HL-60/S4 treated with retinoic acid at 250 ng/mL for 4 days and 3 days (cell line): ENCODE measurements around the gene SMIM45.

Experiments used
- in situ Hi-C: fragments of 300-500 bp; cut with MboI; formaldehyde crosslinking; loops from 2 replicates; pipeline ENCODE4 v1.7.0; 2022; ENCODE audit warnings: low sequenced_read_pairs

Gene SMIM45

DNA sequence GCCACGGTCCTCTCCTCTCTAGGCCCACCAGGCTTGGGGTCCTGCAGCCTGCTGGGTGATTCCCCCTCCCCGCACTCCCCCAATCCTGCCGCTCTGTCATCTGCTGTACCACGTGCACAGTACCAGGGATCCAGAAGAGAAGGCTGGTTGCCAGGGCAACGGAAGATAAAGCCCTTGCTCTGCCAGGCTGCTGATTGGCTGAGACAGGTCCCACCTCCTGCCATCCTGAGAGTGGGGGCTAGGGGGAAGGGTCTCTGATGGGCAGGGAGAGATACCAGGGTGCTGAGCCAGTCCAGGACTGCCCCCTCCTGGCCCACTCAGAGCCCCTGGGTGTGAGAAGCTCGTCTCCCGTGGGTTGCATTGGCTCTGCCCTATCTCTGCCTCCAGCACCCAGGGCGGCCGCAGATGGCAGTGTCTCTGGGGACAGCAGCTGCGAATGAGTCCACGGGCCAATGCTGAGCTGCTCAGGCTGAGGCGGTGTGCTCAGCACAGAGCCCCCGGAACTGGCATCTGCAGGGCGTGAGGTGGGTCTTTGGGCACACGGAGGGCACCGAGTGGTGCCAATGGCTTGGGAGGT lies at the start of gene SMIM45:
SMIM45 (plus strand) TSS at position 253 of the 577 bp plus-strand sequence.
- in situ Hi-C loops = no loop called here

DNA sequence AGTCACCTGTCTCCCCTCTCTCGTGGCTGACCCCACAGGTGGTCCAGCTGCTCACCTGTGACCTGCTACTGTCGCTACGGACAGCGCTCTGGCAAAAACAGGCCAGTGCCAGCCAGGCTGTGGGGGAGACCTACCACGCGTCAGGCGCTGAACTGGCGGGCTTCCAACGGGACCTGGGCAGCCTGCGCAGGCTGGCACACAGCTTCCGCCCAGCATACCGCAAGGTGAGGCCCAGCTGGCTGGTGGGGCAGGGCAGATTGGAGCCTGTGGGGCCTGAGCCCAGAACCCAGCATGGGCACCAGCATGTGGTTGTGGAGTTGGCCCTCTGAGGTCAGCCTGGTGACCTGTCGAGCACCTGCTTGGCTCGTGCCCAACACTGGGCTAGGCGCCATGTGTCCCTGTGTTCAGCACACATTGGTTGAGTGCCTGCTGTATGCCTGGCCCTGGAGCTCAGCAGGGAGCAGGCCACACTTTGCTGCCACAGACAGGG lies 49.0 kb upstream of the SMIM45 start:
- in situ Hi-C loops = no loop called here

DNA sequence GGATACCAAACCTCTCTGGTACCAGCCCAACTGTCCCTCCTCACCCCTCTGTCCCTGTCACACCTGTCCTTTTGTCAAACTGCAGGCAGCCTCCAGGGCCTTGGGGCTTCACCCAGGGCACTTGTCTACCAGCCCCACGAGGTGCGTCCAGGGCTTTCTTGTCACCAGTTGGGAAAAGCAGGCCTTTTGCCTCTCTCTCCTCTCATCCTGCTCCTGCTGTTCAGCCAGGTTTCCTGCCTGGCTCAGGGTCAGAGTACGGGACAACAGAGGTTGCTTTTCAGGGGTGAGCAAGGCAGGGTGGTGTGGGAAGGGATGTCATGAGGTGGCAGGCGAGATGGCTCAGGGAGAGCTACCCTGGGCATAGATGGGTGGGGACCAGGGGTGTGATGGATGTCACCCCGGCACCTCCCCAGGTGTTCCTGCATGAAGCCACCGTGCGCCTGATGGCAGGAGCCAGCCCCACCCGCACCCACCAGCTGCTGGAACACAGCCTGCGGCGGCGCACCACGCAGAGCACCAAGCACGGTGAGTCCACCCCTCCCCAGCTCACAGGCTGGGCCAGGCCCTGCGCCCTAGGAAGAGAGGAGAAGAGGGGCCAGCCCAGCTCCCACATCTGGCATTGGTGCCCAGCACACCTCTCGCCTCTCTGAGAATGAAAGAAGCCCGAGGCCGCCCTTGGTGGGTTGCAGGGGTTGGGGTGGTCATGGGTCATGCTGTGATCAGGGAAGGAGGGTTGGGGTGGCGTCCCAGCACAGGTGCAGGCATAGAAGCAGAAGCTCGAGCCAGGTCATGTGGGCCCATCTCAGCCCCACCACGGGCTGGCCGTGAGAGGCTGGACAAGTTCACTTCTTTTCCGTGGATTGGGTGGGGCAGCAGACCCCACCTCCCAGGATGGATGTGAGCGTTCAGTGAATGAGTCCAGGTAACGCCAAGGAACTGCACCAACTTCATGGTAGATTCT lies 47.2 kb upstream of the SMIM45 start:
- in situ Hi-C loops = no loop called here

DNA sequence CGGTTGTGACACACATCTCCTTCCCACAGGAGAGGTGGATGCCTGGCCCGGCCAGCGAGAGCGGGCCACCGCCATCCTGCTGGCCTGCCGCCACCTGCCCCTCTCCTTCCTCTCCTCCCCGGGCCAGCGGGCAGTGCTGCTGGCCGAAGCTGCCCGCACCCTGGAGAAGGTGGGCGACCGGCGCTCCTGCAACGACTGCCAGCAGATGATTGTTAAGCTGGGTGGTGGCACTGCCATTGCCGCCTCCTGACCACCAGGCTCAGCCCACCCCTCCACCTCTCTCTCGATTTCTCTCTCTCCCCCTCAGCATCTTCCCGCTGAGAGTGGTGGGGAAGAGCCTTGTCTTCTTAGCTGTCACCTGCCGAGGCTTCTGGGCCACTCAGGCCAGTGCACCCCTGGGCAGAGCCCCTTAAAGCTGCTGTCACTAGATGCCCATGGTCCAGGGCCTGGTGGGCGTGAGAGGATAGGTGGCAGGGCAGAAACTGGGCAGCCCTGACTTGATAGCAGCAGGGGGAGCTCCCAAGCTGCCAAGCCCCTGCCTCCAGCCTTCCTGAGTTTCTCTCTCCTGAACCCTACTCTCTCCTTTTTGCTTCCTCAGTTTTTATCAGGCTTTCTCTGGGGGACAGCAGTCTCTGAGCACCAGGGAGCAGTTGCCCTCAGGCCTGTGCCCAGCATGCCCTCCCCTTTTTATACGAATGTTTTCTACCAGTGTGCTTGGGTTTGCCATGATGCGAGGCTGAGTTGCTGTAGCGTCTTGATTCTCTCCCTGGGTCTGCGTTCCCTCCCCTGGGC lies 46.3 kb upstream of the SMIM45 start:
- in situ Hi-C loops = no loop called here

DNA sequence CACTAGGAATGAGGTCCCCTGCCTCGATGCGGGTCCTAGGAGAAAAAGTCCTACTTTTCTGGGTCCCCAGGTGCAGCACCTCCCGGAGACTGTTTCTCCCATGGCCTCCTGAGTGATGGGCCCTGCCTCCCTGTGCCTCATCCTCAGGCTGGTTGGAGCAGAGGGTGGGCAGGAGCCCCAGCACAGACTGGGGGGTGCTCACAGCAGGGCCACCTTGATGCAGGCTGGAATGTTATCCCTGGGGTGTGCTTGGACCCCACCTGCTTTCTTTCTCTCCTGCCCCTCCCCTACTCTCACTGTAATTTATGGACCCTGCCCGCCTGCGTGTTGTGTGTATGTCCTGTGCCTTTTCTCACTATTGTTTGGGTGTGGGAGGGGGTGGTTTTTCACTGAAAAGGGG lies 45.1 kb upstream of the SMIM45 start:
- in situ Hi-C loops = no loop called here

DNA sequence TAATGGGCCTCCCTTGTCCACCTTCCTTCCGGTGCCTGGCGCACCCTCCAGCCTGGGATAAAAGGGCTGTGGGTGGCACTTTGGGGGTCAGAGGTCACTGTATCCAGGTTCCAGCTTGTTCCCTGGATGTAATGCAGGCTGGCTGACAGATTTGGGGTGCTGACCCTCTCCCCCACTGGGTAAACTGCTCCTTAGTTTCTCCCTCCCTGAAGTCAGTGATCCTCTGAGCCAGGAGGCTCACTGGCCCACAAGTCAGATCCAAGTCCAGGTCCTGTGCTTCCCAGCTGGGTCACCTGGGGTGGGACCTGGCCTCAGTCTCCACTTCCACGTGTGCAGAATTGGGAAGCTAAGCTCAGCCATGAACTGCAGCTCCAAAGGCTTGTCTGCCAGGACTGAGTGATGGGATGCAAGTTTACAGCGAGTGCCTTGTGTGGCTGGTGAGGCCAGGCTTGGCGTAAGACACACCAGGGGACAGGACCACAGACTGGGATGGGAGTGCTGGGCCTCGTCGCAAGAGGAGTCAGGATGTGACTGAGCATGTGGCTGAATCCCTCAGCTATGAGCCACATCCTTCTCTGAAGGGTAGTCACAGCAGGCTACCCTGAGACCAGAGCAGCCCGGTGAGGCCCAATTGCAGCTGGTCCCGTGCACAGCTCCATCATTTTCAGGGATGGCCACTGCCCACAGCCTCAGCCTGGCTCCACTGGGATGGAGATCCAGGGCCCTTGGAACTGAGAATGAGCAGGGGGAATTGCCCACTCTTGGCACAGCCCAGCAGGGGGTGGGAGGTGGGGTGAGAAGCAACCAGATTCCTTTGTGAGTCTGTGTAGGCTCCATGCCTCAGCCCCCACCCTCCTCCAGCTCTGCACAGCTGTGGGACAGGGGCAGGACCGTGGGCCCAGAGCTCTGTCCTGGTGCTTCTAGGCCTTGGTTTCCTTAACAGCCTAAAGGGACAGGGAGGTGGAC lies 44.2 kb upstream of the SMIM45 start:
- in situ Hi-C loops = no loop called here

DNA sequence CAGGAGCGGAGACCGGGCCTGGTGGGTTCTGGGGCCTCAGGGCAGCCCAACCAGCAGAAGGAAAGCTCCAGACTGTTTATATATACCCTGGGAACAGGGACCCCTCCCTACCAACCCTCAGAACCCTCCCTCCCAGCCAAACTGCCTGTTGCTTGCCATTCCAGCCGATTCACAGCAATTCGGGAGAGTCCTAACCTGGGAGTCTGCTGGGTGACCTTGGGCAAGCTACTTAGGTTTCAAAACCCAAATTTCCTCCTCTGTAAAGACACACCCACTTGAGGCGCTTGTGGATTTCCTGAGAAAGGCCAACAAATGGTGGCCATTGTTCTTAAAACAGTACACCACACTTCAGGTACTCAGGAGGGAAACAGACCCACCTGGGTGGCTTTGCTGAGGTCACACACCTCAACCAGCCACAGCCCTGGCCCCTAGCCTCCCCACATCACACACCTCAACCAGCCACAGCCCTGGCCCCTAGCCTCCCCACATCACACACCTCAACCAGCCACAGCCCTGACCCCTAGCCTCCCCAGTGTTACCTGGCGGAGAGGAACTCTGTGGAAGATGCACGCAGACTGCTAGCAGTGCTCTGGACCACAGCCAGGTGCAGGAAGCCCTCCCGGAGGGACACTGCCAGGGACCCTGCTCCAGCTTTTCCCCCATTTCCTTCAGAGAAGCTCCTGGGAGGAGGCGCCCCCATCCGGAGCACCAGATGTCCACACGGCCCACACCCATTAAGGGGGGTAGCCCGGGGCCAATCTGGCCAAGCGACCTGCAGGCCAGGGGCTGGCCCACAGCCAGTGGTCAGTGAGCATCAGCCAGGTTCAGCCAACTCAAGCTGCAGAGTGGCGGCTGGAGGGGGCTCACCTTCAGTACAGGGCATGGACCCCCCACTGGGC lies 43.3 kb upstream of the SMIM45 start:
- in situ Hi-C loops = no loop called here

DNA sequence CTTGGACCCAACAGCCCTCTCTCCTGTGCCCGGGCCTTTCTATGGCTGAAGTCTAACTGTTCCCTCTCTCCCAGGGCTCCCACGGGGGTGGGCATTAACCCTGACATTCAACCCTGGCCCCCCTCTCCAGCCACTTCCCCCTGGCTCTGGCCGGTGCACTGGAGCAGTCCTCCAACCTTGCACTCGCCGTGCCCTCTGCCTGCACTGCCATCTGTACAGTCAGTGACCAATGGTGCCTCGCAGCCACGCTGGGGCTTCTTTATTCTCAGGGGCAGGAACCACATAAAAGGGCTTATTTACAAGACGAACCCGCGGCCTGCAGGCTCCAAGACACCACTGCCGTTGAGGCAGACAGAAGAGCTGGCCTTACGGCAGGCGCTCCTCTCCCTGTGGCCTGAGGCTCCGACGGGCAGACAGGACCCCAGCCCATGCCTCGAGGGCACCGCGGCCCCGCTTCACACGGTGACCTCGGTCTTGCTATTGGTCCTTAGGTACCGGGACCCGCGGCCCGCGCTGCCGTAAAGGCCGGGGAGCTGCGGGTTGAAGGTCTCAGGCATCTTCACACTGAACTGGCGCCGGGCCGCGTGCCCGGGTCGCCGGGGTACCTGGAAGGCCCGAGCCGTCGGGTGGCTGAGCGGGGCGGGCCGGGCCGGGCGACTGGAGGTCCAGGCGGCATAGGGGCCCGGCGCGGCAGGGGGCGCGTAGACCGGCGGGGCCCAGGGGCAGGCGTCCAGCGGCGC lies 42.5 kb upstream of the SMIM45 start:
- in situ Hi-C loops = no loop called here

DNA sequence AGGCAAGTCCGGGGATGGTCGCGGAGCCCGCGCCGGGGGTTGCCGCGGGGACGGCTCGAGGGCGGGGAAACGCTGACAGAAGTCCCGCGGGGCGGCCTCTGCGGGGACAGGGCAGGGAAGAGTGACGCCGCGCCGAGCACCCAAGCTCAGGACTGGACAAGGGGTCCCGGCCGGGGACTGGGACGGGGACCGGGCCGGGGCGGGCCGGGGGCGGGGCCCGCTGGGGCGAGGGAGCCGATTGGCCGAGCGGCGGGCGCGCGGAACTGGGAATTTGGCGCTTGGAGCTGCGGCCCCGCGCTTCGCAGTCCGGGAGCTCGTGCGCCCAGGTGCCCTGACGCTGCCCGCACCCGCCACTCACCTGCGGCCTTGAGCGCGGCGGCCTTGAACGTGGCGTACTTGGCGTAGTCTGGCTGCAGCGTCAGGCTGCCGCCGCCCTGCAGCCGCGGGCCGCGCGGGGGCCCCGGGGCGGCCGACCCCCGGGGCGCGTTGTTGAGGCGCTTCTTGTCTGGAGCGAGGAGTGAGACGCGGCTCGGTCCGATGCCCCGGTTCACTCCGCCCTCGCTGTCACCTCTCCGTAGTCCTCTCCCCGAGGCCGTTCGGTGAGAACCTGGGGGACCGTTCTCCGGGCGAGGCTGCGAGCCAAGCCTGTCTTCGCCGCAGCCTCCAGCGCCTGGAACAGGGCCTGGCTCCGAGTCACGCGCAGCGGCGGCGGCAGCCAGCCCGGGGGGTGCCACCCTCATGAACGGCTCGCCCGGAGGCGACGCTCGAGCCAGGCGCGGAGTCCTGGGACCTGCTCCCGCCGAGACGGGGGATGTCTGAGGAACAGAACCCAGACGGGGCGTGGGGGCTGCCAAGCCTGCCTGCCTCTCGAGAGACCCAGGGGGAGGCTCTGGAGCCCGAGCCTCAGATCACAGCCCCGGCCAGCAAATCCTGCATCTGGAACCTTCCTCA lies 41.6 kb upstream of the SMIM45 start:
- in situ Hi-C loops = no loop called here

DNA sequence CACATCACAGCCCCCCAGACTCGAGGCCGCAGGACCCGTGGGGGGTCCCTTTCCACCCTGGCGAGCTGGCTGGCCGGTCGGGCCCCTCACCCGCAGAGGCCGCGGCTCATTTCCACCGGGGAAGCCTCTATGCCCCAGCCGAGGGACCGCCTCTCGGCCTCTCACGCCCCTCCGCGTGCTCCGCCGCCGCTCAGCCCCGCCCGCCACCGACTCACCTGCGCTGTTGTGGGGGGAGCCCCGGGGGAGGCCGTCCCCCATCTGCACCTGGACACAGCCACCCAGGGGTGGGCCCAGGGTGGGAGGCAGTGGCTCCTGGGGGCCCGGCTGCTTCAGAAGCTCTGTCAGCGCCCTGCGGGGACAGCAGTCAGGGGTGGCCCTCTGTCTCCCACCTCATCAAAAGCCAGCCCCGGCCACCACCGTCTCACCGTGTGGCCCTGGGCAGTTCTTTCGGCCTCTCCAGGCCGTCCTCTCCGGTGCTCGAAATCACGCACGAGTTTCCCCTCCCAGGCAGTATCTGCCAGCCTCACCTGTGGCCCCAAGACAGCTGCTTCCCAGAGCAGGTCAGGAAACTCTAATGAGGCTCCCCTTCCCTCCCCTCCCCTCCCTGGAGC lies 40.8 kb upstream of the SMIM45 start:
- in situ Hi-C loops = no loop called here

DNA sequence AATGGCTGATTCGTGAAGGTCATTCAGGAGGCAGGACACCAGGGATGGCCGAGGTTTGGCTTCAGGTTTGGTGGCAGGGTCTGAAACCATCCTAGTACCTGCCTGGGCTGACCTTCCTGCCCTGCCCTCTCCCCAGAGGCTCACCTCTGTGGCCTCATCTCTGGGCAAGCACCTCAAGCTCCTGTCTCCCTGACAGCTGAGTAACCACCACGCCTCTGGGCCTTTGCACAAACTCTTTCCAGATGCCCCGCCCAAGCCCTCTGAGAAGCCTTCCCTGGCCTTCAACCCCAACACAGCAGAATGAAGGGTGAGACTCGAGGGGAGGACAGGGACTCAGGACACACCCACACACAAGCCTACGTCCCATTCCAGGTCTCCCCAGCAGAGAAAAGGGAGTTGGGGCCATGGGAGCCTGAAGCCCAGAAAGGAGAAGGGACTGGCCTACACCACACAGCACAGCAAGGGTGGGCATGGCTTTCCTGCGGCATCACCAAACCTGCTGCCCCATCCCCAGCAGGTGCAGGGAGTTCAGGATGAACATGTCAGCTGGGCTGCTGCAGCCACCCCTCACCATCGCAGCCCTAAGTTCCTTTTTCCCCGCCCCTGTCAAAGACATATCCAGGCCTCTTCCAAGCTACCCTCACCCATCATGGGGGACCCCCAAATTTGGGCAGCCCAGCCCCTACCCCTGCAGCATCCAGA lies 39.5 kb upstream of the SMIM45 start:
- in situ Hi-C loops = no loop called here

DNA sequence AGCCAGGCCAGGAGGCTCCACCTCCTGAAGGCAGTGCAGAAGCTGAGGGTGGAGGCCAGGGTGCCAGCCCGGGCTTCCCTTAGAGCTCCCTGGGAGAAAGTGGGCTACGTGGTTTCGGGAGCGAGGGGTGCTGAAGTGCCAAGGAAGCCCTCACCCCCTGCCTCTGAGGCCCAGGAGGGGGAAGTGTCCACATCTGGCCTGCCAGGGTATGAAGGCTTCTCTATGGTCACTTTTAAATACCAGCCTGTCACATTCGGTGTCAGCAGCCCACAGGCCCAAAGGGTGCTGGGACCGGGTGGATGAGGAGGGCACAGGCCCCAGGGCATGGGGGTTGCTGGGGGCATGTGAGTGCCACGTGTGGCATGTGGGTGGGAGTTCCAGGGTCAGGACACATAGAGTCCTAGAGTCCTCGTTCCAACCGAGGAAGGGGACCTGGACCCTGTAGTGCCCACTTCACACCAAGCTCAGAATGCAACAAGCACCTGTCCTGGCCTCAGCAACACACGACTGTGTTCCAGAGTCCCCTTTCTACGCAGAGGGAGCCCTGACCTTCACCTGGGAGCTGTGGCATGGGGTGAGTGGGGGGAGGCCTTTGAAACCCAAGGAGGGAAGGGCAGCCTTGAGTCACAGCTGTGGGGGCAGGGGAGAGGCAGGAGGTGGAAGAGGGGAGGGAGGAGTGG lies 38.8 kb upstream of the SMIM45 start:
- in situ Hi-C loops = no loop called here

DNA sequence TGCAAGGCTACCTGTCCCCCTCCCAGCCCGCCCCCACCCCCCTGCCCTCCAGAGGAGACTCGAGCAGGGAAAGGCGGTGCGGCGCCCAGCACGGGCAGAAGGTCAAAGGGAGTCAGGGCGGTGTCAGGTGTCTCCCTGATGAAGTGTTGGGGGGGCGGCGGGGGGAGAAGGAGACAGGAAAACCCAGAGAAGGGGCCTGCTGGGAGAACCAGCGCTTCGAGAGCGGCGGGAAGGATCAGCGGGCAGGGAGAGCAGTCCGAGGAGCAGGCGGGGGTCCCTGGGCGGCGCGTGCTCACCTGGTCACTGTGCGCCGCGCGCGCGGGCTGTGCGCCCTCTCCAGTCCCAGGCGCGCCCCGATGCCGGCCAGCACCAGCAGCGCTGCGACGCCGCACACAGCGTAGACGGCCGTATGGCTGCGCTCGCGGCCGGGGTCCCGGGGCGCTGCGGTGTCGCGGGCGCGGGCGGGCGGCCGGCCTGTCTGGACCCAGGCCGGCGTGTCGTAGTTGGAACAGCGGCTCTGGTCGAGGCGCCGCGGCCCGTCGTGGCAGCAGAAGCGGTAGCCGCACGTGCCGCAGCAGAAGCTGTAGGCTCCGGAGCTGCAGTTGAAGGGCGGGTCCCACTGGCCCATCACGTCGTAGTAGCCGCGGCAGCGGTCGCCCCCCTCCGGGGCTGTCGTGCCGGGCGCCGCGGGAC lies 38.0 kb upstream of the SMIM45 start:
- in situ Hi-C loops = no loop called here

DNA sequence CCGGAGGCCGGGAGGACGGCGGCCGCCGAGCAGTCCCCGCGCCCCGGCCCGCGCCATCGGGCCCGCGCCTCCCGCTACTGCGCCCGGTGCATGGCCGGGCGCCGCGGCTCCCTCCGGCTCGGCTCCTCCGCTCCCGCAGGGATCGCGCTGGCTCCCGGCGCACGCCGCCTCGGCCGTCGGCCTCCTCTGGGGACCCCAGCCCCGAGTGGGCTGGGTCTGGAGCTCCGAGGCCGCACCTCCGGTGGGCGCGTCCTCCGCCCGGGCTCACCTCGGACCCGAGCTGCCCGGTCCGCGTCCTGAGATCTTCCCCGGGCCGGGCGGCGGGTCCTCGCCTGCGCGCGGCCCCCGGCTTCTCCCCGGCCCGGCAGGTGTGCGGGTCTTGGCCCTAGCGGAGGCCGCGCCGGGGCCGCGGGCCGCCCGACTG lies 37.3 kb upstream of the SMIM45 start:
- in situ Hi-C loops = no loop called here
